HepG2 (cell line): ENCODE results near the gene TMEM250. TPM values are rescaled to one million over a fixed set of nuclear protein-coding genes. Genes with fewer than 3 reads are reported as not detected.

Source experiments
- CENPX ChIP-seq: sonication (generic); formaldehyde crosslinking; IDR thresholded peaks from 2 replicates; pipeline ENCODE4 v1.9.0; 2021; ENCODE audit warnings: mild to moderate bottlenecking, missing genetic modification reagents, moderate library complexity
- GMEB2 ChIP-seq: IDR thresholded peaks from 2 replicates; pipeline ENCODE4 v1.6.1; 2016; ENCODE audit warnings: missing biosample characterization, missing genetic modification reagents, low read depth
- KDM1A ChIP-seq: IDR thresholded peaks from 2 replicates; pipeline ENCODE4 v1.6.1; 2016; ENCODE audit warnings: missing compliant biosample characterization
- KDM2A ChIP-seq: sonication (generic); formaldehyde crosslinking; IDR thresholded peaks from 2 replicates; pipeline ENCODE4 v1.4.0; 2020; ENCODE audit warnings: low read depth, missing genetic modification reagents, borderline replicate concordance
- KIAA2018 ChIP-seq: sonication (generic); formaldehyde crosslinking; IDR thresholded peaks from 2 replicates; pipeline ENCODE4 v1.5.0; 2020; ENCODE audit warnings: mild to moderate bottlenecking, missing genetic modification reagents, borderline replicate concordance
- KLF11 ChIP-seq: IDR thresholded peaks from 2 replicates; pipeline ENCODE4 v1.6.1; 2016; ENCODE audit warnings: missing compliant biosample characterization
- MAF1 ChIP-seq: sonication (generic); formaldehyde crosslinking; IDR thresholded peaks from 2 replicates; pipeline ENCODE4 v1.5.0; 2020; ENCODE audit warnings: missing genetic modification reagents, borderline replicate concordance
- ZBTB2 ChIP-seq: sonication (generic); formaldehyde crosslinking; IDR thresholded peaks from 2 replicates; pipeline ENCODE4 v1.8.0; 2022; ENCODE audit warnings: low read depth, missing genetic modification reagents
- ZFY ChIP-seq: sonication (generic); formaldehyde crosslinking; IDR thresholded peaks from 2 replicates; pipeline ENCODE4 v1.4.0; 2020; ENCODE audit warnings: missing genetic modification reagents
- ZNF792 ChIP-seq: IDR thresholded peaks from 2 replicates; pipeline ENCODE4 v1.6.1; 2016
- polyA plus RNA-seq, 8 experiments: library from polyadenylated mRNA; depleted of rRNA in 3 of 8; stranded (reverse) in 7 of 8; unstranded in 1 of 8; fragments of >200 nt; fragmentation: Illumina TruSeq in 4 of 8; extraction: Trizol in 4 of 8; gene quantifications; 2 replicates each; pipeline versions ENCODE4 v1.2.1 to v1.2.3, GENCODE V29; 2011 to 2016; ENCODE audit warnings: low read depth in 4 of 8, missing spikeins in 1 of 8, mixed read lengths in 1 of 8; ENCODE audit not compliant: insufficient read depth in 1 of 8
- total RNA-seq, 5 experiments: library from RNA; depleted of rRNA; stranded (reverse); fragments of >200 nt; fragmentation: Illumina TruSeq; extraction: Trizol; gene quantifications; 2 replicates each; pipeline ENCODE4 v1.2.3, GENCODE V29; 2016; ENCODE audit warnings: low read depth in 1 of 5
- TF ChIP-seq, protein P1 (sequence below): sonication (generic); formaldehyde crosslinking; IDR thresholded peaks from 2 replicates; pipeline ENCODE4 v1.4.0; 2020; ENCODE audit warnings: mild to moderate bottlenecking, low read depth, missing genetic modification reagents
- TF ChIP-seq, protein P2 (sequence below): sonication (generic); formaldehyde crosslinking; IDR thresholded peaks from 2 replicates; pipeline ENCODE4 v1.4.0; 2020; ENCODE audit warnings: missing genetic modification reagents, mild to moderate bottlenecking, borderline replicate concordance

TMEM250 gene
- total and polyA plus RNA-seq, 2 of the 13 experiments (the other 11 are each of a cell fraction or from before 2014, with no cell fraction given), result 5.5 to 13.9 TPM

DNA sequence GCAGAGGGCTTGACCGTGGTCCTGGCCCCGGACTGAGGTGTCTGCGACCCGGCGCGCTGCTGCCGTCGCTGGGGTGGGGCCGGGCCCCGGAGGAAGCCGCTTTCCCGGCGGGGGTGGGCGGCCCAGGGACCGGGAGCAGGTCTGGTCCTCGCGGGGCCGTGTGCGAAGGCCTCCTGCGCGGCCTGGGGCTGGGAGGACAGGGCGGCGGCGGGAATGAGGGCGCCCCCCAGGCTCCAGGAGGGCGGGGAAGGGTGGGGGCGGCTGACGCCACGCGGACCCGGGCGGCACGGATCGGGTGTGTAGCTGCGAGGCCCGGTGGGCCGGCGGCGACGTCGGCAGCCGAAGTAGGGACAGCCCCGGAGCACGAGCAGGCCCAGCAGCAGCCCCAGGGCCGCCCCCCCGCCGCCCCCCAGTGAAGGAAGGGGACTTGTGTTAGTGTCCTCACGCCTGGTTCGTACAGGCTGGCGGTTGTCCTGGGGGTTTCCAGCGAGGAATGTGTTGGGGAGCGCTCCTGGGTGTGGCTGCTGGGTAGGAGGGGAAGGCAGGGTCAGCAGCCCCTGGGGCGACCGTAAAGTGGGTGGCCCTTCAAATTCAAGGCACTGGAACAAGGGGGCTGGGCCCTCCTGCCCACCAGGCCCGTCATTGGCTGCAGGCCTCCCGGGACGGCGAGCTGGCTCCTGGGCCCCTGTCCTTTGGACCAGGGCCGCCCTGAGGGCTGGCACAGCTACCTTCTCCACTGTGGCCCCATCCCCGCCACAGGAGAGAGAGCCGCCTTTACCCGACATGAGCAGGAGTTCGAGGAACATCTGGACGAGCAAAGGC, 597 bp upstream of the TMEM250 start (continued):
- TF ChIP-seq KIAA2018 (CRISPR knock-in tag), result no peak
- 0 out of 2 replicates have a peak, but pooled peaks have one; percentile 45 for TF ChIP-seq ZNF792 (CRISPR knock-in tag)
- TF ChIP-seq MAF1 (CRISPR knock-in tag), result no peak; the same call in 1 of the 2 replicates
- 0 out of 2 replicates have a peak, but pooled peaks have one; percentile 17 for TF ChIP-seq KDM1A (CRISPR knock-in tag)
- no peak for TF ChIP-seq GMEB2 (CRISPR knock-in tag)
- peak; percentile 49; the same call in 1 of the 2 replicates for TF ChIP-seq KDM2A (CRISPR knock-in tag)
- TF ChIP-seq, protein P1, sequence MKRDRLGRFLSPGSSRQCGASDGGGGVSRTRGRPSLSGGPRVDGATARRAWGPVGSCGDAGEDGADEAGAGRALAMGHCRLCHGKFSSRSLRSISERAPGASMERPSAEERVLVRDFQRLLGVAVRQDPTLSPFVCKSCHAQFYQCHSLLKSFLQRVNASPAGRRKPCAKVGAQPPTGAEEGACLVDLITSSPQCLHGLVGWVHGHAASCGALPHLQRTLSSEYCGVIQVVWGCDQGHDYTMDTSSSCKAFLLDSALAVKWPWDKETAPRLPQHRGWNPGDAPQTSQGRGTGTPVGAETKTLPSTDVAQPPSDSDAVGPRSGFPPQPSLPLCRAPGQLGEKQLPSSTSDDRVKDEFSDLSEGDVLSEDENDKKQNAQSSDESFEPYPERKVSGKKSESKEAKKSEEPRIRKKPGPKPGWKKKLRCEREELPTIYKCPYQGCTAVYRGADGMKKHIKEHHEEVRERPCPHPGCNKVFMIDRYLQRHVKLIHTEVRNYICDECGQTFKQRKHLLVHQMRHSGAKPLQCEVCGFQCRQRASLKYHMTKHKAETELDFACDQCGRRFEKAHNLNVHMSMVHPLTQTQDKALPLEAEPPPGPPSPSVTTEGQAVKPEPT (CRISPR knock-in tag), result no peak
- no peak for TF ChIP-seq ZBTB2 (CRISPR knock-in tag)
- TF ChIP-seq, protein P2, sequence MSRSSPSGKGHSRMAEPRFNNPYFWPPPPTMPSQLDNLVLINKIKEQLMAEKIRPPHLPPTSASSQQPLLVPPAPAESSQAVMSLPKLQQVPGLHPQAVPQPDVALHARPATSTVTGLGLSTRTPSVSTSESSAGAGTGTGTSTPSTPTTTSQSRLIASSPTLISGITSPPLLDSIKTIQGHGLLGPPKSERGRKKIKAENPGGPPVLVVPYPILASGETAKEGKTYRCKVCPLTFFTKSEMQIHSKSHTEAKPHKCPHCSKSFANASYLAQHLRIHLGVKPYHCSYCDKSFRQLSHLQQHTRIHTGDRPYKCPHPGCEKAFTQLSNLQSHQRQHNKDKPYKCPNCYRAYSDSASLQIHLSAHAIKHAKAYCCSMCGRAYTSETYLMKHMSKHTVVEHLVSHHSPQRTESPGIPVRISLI (CRISPR knock-in tag), result no peak
- no peak for TF ChIP-seq CENPX (CRISPR knock-in tag)
- TF ChIP-seq ZFY, result peak; percentile 60
- no peak for TF ChIP-seq KLF11
